Vagina (tissue), 2 donors: ENCODE results near the gene KDM6A.

Experiments used
- CTCF ChIP-seq, 3 experiments: fragments of 450-650 bp in 2 of 3; fragments of 200-600 bp in 1 of 3; sonication (generic) in 1 of 3; IDR thresholded peaks; one replicate each; pipeline ENCODE4 v1.5.1; 2017 to 2019; ENCODE audit warnings: antibody characterized with exemption in 3 of 3, mild to moderate bottlenecking in 2 of 3, moderate library complexity in 2 of 3
- POLR2AphosphoS5 ChIP-seq, 2 donors: sonication (generic); formaldehyde crosslinking; IDR thresholded peaks; one replicate each; pipeline ENCODE4 v1.9.0; 2017; ENCODE audit warnings: antibody characterized with exemption in 2 of 2, mild to moderate bottlenecking in 2 of 2, low read depth in 1 of 2; ENCODE audit not compliant: insufficient read depth in 1 of 2

- TF ChIP-seq POLR2AphosphoS5 (IDR thresholded peaks at IDR 0.05; ENCODE audit: insufficient read depth in 1 of 2, low read depth in 1 of 2) (no peak), CTCF (IDR thresholded peaks at IDR 0.05) (no peak)
Measured at GRCh38 chrX:45134315-45134731, 261.3 kb downstream of the KDM6A start.
